HepG2 (cell line): ENCODE data around the gene NSFL1C. TPM values are rescaled to one million over a fixed set of nuclear protein-coding genes. Genes with fewer than 3 reads are reported as not detected.

Source experiments
- ATAC-seq: fragments of 200-7000 bp; cut with Tn5 transposase; 3 replicates; pipeline ENCODE4 v1.9.1; 2020; ENCODE audit warnings: mild to moderate bottlenecking, moderate library complexity
- BruUV-seq: library from RNA; stranded (reverse); fragments of 400-500 nt; replicated peaks from 2 replicates; lab custom pipeline; 2021; lab: Mats Ljungman, UMichigan
- CTCF ChIA-PET: fragments of 300-600 bp; formaldehyde crosslinking; extraction: SDS; loops from one replicate; lab custom pipeline; 2021; ENCODE audit warnings: low total read pairs, inconsistent platforms, low intra/inter-chr PET ratio; lab: Yijun Ruan, JAX
- POLR2A ChIA-PET: fragments of 350-600 bp; sonication (Branson Sonifier 250); formaldehyde crosslinking; loops from one replicate; lab custom pipeline; 2020; ENCODE audit warnings: antibody characterized with exemption, inconsistent platforms; lab: Yijun Ruan, JAX
- DNase-seq: peaks from one replicate; pipeline ENCODE4 v3.0.0-alpha.2; 2015; ENCODE audit warnings: low spot score
- FAIRE-seq: peaks from 3 replicates; lab custom pipeline; 2011; peaks lifted over from hg19 to GRCh38; lab: Jason Lieb, UNC
- H2AFZ ChIP-seq: one replicate; pipeline ENCODE4 v1.6.1; 2011; ENCODE audit warnings: low read length, inconsistent platforms
- H3K27ac ChIP-seq: fragments of 300-600 bp; 3 replicates; pipeline ENCODE4 v1.8.0; 2011; ENCODE audit warnings: mixed run types, mild to moderate bottlenecking, mixed read lengths, low read length, inconsistent platforms; ENCODE audit not compliant: insufficient read depth; ENCODE audit errors: extremely low read length
- H3K27me3 ChIP-seq, 2 experiments: fragments of 200-600 bp in 1 of 2; 2 replicates in 1 of 2; 3 replicates in 1 of 2; pipeline versions ENCODE4 v1.6.0 to v1.8.0; 2011; ENCODE audit warnings: low read length in 2 of 2, mild to moderate bottlenecking in 2 of 2, moderate library complexity in 2 of 2, inconsistent platforms in 1 of 2; ENCODE audit not compliant: insufficient read depth in 2 of 2, control insufficient read depth in 1 of 2
- H3K36me3 ChIP-seq, 2 experiments: fragments of 200-600 bp in 1 of 2; replicated peaks in 1 of 2; 2 replicates in 1 of 2; 3 replicates in 1 of 2; pipeline versions ENCODE4 v1.5.1 to v1.8.0; 2011; ENCODE audit warnings: low read length in 2 of 2, inconsistent platforms in 1 of 2; ENCODE audit not compliant: insufficient read depth in 2 of 2, control insufficient read depth in 1 of 2
- H3K4me1 ChIP-seq: 2 replicates; pipeline ENCODE4 v1.5.1; 2012; ENCODE audit warnings: low read length, inconsistent platforms; ENCODE audit not compliant: insufficient read depth
- H3K4me2 ChIP-seq: 2 replicates; pipeline ENCODE4 v1.6.0; 2011; ENCODE audit warnings: low read depth, low read length, inconsistent platforms
- H3K4me3 ChIP-seq, 3 experiments: fragments of 200-600 bp in 1 of 3; sonication (generic), shearing (Covaris generic) in 1 of 3; replicated peaks in 1 of 3; 2 replicates each; pipeline ENCODE4 v1.5.1; 2011 to 2016; ENCODE audit warnings: low read length in 3 of 3, inconsistent platforms in 2 of 3, low read depth in 2 of 3, mild to moderate bottlenecking in 2 of 3, control low read depth in 1 of 3, mixed read lengths in 1 of 3; ENCODE audit not compliant: insufficient read depth in 1 of 3
- H3K79me2 ChIP-seq: one replicate; pipeline ENCODE4 v1.6.1; 2011; ENCODE audit warnings: low read length, inconsistent platforms; ENCODE audit not compliant: insufficient read depth
- H3K9ac ChIP-seq: 2 replicates; pipeline ENCODE4 v1.6.0; 2011; ENCODE audit warnings: mild to moderate bottlenecking, low read depth, low read length, inconsistent platforms; ENCODE audit not compliant: insufficient read depth
- H3K9me3 ChIP-seq: 2 replicates; pipeline ENCODE4 v1.5.1; 2012; ENCODE audit warnings: mild to moderate bottlenecking, low read length
- H4K20me1 ChIP-seq: 2 replicates; pipeline ENCODE4 v1.6.0; 2011; ENCODE audit warnings: inconsistent platforms, mild to moderate bottlenecking, low read length, moderate library complexity; ENCODE audit not compliant: insufficient read depth
- DBP ChIP-seq: sonication (generic); formaldehyde crosslinking; IDR thresholded peaks from 2 replicates; pipeline ENCODE4 v1.4.0; 2020; ENCODE audit warnings: missing genetic modification reagents; ENCODE audit errors: not compliant biosample characterization
- HOXA5 ChIP-seq: sonication (generic); formaldehyde crosslinking; IDR thresholded peaks from 2 replicates; pipeline ENCODE4 v1.4.0; 2020; ENCODE audit warnings: missing genetic modification reagents
- MYC ChIP-seq: sonication (generic); formaldehyde crosslinking; IDR thresholded peaks from 2 replicates; pipeline ENCODE4 v1.9.0; 2021; ENCODE audit warnings: missing genetic modification reagents, borderline replicate concordance
- TCF7L2 ChIP-seq: IDR thresholded peaks from 2 replicates; pipeline ENCODE4 v1.6.1; 2011; ENCODE audit warnings: mild to moderate bottlenecking, low read depth, low read length, moderate library complexity
- TMF1 ChIP-seq: sonication (generic); formaldehyde crosslinking; IDR thresholded peaks from 2 replicates; pipeline ENCODE4 v1.8.1; 2022; ENCODE audit warnings: low read depth, missing genetic modification reagents
- ZUFSP ChIP-seq: sonication (generic); formaldehyde crosslinking; IDR thresholded peaks from 2 replicates; pipeline ENCODE4 v1.9.0; 2021; ENCODE audit warnings: missing genetic modification reagents, mild to moderate bottlenecking, borderline replicate concordance
- WGBS: methylation state at CpG from one replicate; pipeline ENCODE4 v1.1.6; 2017; ENCODE audit warnings: low lambda C conversion rate; 5-methylcytosine and 5-hydroxymethylcytosine counted together
- in situ Hi-C: cut with HindIII; loops from 2 replicates; pipeline ENCODE4 v1.10.0; 2017; ENCODE audit warnings: low pct_unique_long_range_greater_than_20kb; ENCODE audit not compliant: extremely low pct_ligation_motif_present
- intact Hi-C: fragments of 100-400 bp; cut with micrococcal nuclease; formaldehyde crosslinking; loops from one replicate; pipeline ENCODE4 v1.10.0; 2022; ENCODE audit not compliant: unreplicated experiment
- polyA plus RNA-seq, 8 experiments: library from polyadenylated mRNA; depleted of rRNA in 3 of 8; stranded (reverse) in 7 of 8; unstranded in 1 of 8; fragments of >200 nt; fragmentation: Illumina TruSeq in 4 of 8; extraction: Trizol in 4 of 8; gene quantifications; 2 replicates each; pipeline versions ENCODE4 v1.2.1 to v1.2.3, GENCODE V29; 2011 to 2016; ENCODE audit warnings: low read depth in 4 of 8, missing spikeins in 1 of 8, mixed read lengths in 1 of 8; ENCODE audit not compliant: insufficient read depth in 1 of 8
- total RNA-seq, 5 experiments: library from RNA; depleted of rRNA; stranded (reverse); fragments of >200 nt; fragmentation: Illumina TruSeq; extraction: Trizol; gene quantifications; 2 replicates each; pipeline ENCODE4 v1.2.3, GENCODE V29; 2016; ENCODE audit warnings: low read depth in 1 of 5
- TF ChIP-seq, protein P1 (sequence below): sonication (generic); formaldehyde crosslinking; IDR thresholded peaks from 2 replicates; pipeline ENCODE4 v1.4.0; 2020; ENCODE audit warnings: mild to moderate bottlenecking, missing genetic modification reagents, borderline replicate concordance
- TF ChIP-seq, protein P2 (sequence below): sonication (generic); formaldehyde crosslinking; conservative IDR thresholded peaks from 2 replicates; pipeline ENCODE4 v1.5.0; 2020; ENCODE audit warnings: missing genetic modification reagents

The NSFL1C gene
- total and polyA plus RNA-seq, 2 of the 13 experiments (the other 11 are each of a cell fraction or from before 2014, with no cell fraction given) = 22.9 to 62.7 TPM

DNA sequence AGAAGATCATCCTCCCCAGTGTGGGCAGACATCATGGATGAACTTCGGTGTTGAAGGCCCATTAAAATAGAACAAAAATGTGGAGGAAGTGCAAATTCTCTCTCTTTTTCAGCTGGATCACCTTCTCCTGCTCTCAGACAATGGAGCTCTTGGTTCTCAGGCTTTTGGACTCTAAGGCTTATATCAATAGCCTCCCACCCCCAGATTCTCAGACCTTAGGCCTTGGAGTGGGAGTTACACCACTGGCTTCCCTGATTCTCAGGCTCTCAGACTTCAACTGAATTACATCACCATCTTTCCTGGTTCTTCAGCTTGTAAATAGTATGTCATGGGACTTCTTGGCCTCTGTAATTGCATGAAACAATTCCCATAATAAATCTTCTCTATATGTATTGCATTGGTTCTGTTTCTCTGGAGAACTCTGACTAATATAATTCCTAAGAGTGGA is 36.6 kb downstream of the NSFL1C start:
- H3K36me3 ChIP-seq = no peaks in the 10 kb centered on the region
- H3K79me2 ChIP-seq = no peaks in the 10 kb centered on the region
- no peak overlapping the region for H3K9ac ChIP-seq
- 32% methylated on average over 1 of the region's 1 CpG for WGBS
- no peaks in the 10 kb centered on the region for H3K9me3 ChIP-seq
- H2AFZ ChIP-seq = no peak overlapping the region
- H3K4me3 ChIP-seq = no peak overlapping the region
- H3K4me1 ChIP-seq = no peaks in the 10 kb centered on the region
- ChIA-PET CTCF (no interaction called here), POLR2A (no interaction called here)
- no TSS peak for BruUV-seq
- intact Hi-C loops (no loop called here), in situ Hi-C loops (no loop called here)
- ATAC-seq = no peak
- no peak for FAIRE-seq
- no peak overlapping the region for H3K27ac ChIP-seq
- no peak overlapping the region for H3K4me2 ChIP-seq
- TF ChIP-seq, protein P1, sequence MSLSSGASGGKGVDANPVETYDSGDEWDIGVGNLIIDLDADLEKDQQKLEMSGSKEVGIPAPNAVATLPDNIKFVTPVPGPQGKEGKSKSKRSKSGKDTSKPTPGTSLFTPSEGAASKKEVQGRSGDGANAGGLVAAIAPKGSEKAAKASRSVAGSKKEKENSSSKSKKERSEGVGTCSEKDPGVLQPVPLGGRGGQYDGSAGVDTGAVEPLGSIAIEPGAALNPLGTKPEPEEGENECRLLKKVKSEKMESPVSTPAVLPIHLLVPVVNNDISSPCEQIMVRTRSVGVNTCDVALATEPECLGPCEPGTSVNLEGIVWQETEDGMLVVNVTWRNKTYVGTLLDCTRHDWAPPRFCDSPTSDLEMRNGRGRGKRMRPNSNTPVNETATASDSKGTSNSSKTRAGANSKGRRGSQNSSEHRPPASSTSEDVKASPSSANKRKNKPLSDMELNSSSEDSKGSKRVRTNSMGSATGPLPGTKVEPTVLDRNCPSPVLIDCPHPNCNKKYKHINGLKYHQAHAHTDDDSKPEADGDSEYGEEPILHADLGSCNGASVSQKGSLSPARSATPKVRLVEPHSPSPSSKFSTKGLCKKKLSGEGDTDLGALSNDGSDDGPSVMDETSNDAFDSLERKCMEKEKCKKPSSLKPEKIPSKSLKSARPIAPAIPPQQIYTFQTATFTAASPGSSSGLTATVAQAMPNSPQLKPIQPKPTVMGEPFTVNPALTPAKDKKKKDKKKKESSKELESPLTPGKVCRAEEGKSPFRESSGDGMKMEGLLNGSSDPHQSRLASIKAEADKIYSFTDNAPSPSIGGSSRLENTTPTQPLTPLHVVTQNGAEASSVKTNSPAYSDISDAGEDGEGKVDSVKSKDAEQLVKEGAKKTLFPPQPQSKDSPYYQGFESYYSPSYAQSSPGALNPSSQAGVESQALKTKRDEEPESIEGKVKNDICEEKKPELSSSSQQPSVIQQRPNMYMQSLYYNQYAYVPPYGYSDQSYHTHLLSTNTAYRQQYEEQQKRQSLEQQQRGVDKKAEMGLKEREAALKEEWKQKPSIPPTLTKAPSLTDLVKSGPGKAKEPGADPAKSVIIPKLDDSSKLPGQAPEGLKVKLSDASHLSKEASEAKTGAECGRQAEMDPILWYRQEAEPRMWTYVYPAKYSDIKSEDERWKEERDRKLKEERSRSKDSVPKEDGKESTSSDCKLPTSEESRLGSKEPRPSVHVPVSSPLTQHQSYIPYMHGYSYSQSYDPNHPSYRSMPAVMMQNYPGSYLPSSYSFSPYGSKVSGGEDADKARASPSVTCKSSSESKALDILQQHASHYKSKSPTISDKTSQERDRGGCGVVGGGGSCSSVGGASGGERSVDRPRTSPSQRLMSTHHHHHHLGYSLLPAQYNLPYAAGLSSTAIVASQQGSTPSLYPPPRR (CRISPR knock-in tag) = no peak
- TF ChIP-seq TMF1 (CRISPR knock-in tag) = no peak
- no peak for TF ChIP-seq DBP
- TF ChIP-seq MYC = no peak
- TF ChIP-seq ZUFSP (CRISPR knock-in tag) = no peak
- TF ChIP-seq HOXA5 (CRISPR knock-in tag) = no peak
- TF ChIP-seq, protein P2, sequence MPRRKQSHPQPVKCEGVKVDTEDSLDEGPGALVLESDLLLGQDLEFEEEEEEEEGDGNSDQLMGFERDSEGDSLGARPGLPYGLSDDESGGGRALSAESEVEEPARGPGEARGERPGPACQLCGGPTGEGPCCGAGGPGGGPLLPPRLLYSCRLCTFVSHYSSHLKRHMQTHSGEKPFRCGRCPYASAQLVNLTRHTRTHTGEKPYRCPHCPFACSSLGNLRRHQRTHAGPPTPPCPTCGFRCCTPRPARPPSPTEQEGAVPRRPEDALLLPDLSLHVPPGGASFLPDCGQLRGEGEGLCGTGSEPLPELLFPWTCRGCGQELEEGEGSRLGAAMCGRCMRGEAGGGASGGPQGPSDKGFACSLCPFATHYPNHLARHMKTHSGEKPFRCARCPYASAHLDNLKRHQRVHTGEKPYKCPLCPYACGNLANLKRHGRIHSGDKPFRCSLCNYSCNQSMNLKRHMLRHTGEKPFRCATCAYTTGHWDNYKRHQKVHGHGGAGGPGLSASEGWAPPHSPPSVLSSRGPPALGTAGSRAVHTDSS (CRISPR knock-in tag) = no peak
- no peak for TF ChIP-seq TCF7L2
- H3K27me3 ChIP-seq = no peaks in the 10 kb centered on the region
- DNase-seq = no peak
- no peaks in the 10 kb centered on the region for H4K20me1 ChIP-seq
